Psoas muscle (tissue), 8 donors: ENCODE results near the gene SLC2A14. TPM values are rescaled to one million over a fixed set of nuclear protein-coding genes. Genes with fewer than 3 reads are reported as not detected.

Experiments used
- ATAC-seq, 4 donors: fragments of 200-7000 bp; cut with Tn5 transposase; one replicate each; pipeline ENCODE4 v1.9.1; 2020; ENCODE audit warnings: moderate library complexity in 3 of 4, mild to moderate bottlenecking in 2 of 4
- DNase-seq, 2 donors: peaks; one replicate each; pipeline ENCODE4 v3.0.0-alpha.2; 2020
- H3K27ac ChIP-seq: fragments of 200-600 bp; one replicate; pipeline ENCODE4 v1.8.0; 2022
- H3K27me3 ChIP-seq, 3 donors: fragments of 200-600 bp in 1 of 3; one replicate each; pipeline versions ENCODE4 v1.6.1 to v1.8.0; 2013 to 2022; ENCODE audit warnings: low read length in 2 of 3, mild to moderate bottlenecking in 2 of 3, moderate library complexity in 1 of 3; ENCODE audit not compliant: insufficient read depth in 3 of 3
- H3K36me3 ChIP-seq, 2 donors: fragments of 200-600 bp in 1 of 2; one replicate each; pipeline versions ENCODE4 v1.6.1 to v1.8.0; 2013 to 2022; ENCODE audit warnings: low read depth in 1 of 2, mild to moderate bottlenecking in 1 of 2, moderate library complexity in 1 of 2; ENCODE audit not compliant: insufficient read depth in 1 of 2
- H3K4me1 ChIP-seq: fragments of 200-600 bp; one replicate; pipeline ENCODE4 v1.8.0; 2022
- H3K4me3 ChIP-seq: fragments of 200-600 bp; one replicate; pipeline ENCODE4 v1.8.0; 2022; ENCODE audit warnings: mild to moderate bottlenecking
- H3K9me3 ChIP-seq: fragments of 200-600 bp; one replicate; pipeline ENCODE4 v1.8.0; 2022
- CTCF ChIP-seq: fragments of 200-600 bp; IDR thresholded peaks from one replicate; pipeline ENCODE4 v1.8.0; 2022; ENCODE audit warnings: antibody characterized with exemption
- WGBS, 3 donors: extraction: QIAGEN DNeasy Blood & Tissue Kit; methylation state at CpG; one replicate each; pipeline versions ENCODE4 v1.1.6 to v1.1.7; 2013; 5-methylcytosine and 5-hydroxymethylcytosine counted together
- intact Hi-C, 2 donors: fragments of 100-400 bp; cut with DNase I; formaldehyde crosslinking; loops; one replicate each; pipeline versions ENCODE4 v1.11.0 to v1.14.2; 2022
- polyA plus RNA-seq, 3 donors: library from polyadenylated mRNA; stranded (reverse); fragments of 200-250 nt; gene quantifications; one replicate each; pipeline ENCODE4 v1.2.3, GENCODE V29; 2013
- total RNA-seq, 4 donors: library from RNA; stranded (reverse); fragmentation: NEBNext Ultra II Directional in 2 of 4; extraction: Animal tissue kit (Norgen Biotek cat#: 25700) in 2 of 4; gene quantifications; one replicate each; pipeline versions ENCODE4 v1.2.1 to v1.2.4, GENCODE V29; 2021 to 2023
- donor health status: healthy with polysubstance abuse.
- donor health status: DM: no; HTN: no; CAD: no; lungs with moderate emphysema.
- donor health status: Bipolar disorder and iron deficiency.
- donor health status: healthy.
- donor health status: DM: yes; HTN: yes; CAD: no.
- donor health status: DM: no; HTN: no; CAD: no.
- donor health status: DM: no; HTN: no; CAD: no.
- donor health status: DM: yes; HTN: yes; CAD: no.

The SLC2A14 gene
- total and polyA plus RNA-seq, 7 donors, result 0.03 to 0.37 (median 0.21) TPM; not detected in 1

DNA sequence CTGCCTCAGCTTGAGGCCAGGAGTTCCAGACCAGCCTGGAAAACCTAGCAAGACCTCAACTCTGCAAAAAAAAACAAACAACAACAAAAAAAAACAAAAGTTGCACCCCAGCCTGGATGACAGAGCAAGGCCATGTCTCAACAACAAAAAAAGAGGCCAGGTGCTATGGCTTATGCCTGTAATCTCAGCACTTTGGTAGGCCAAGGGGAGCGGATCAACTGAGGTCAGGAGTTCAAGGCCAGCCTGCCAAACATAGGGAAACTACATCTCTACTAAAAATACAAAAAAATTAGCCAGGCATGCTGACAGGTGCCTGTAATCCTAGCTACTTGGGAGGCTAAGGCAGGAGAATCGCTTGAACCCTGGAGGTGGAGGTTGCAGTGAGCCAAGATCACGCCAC is 6.5 kb upstream of the SLC2A14 start:
- no peak for TF ChIP-seq CTCF
- H3K4me1 ChIP-seq, result no peaks in the 10 kb centered on the region
- H3K27me3 ChIP-seq, result peaks cover 0 to under 1% (median 0%) of the 10 kb centered on the region in 3 donors

GRCh38 chr12:7877420-7877819 is 4.7 kb upstream of the SLC2A14 start:
- H3K27me3 ChIP-seq, result peaks cover 0 to 19% (median 2%) of the 10 kb centered on the region in 3 donors
- 76 to 83% (median 77%) methylated on average over 8 of the region's 8 CpGs for WGBS, 3 donors
- TF ChIP-seq CTCF, result no peak
- DNase-seq (no peak), ATAC-seq (no peak)
- intact Hi-C loops, result no loop called here
- no peak overlapping the region for H3K27ac ChIP-seq
- no peaks in the 10 kb centered on the region for H3K9me3 ChIP-seq
- H3K4me3 ChIP-seq, result no peak overlapping the region
- no peaks in the 10 kb centered on the region for H3K36me3 ChIP-seq
- H3K4me1 ChIP-seq, result no peaks in the 10 kb centered on the region

More for the DNA sequence above, 6.5 kb upstream of the SLC2A14 start:
- Histone ChIP-seq H3K4me3 (no peak overlapping the region), H3K27ac (no peak overlapping the region), H3K36me3 (no peaks in the 10 kb centered on the region), H3K9me3 (no peaks in the 10 kb centered on the region)
- intact Hi-C loops, result no loop called here
- ATAC-seq (no peak), DNase-seq (no peak)
- 60 to 68% (median 65%) methylated on average over 3 of the region's 3 CpGs for WGBS, 3 donors

DNA sequence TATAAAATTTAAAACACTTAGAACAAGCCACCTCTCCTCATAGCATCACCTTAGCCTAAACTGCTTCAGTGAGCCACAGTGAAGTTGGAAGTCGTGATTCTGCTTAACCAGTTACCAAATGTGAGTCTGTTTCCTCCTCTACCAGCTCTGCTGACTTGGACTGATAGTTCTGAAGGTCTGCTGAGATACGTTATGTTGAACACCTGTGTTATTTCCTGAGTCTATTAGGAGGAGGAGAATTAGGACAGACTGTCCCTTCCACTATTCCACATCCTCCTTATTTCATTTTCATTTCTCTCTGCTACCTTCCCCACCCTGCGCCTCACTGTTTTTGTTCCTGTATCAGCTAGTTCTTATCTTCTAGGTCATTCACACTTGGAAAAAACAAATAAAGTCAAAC is 2.4 kb downstream of the SLC2A14 start:
- H3K4me1 ChIP-seq, result no peaks in the 10 kb centered on the region
- no peak overlapping the region for H3K4me3 ChIP-seq
- peaks cover 0 to 24% (median 5%) of the 10 kb centered on the region in 3 donors for H3K27me3 ChIP-seq
- no peak for ATAC-seq
- no peak for DNase-seq
- intact Hi-C loops, result no loop called here
- no peaks in the 10 kb centered on the region for H3K9me3 ChIP-seq
- TF ChIP-seq CTCF, result no peak
- H3K27ac ChIP-seq, result no peak overlapping the region
- H3K36me3 ChIP-seq, result no peaks in the 10 kb centered on the region
- WGBS, 3 donors, result 56 to 68% (median 62%) methylated on average over 3 of the region's 3 CpGs

GRCh38 chr12:7869137-7869536 is 3.6 kb downstream of the SLC2A14 start:
- DNase-seq, result no peak
- TF ChIP-seq CTCF, result no peak
- no peak for ATAC-seq
- intact Hi-C loops, result no loop called here
- Histone ChIP-seq H3K9me3 (no peaks in the 10 kb centered on the region), H3K4me3 (no peak overlapping the region), H3K4me1 (no peaks in the 10 kb centered on the region), H3K27ac (no peak overlapping the region), H3K36me3 (no peaks in the 10 kb centered on the region), H3K27me3 (peaks cover 0 to 22% (median 5%) of the 10 kb centered on the region in 3 donors)
- 89 to 96% (median 92%) methylated on average over 4 of the region's 4 CpGs for WGBS, 3 donors

DNA sequence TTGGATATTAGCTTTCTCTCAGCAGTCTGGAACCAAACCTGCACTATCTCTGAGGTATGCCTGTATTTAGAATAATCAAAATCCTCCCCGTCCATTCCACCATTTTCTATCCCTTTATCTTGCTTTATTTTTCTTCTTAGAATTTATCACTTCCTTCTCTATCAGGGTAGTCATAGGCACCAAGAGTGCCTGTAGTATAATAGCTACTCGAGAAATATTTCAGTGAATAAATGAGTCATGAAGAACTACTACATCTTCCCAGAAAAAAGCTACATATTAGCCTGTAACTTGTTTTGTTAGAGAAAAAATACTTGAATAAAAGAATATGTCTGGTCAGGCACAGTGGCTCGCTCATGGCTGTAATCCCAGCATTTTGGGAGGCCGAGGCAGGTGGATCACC is 4.3 kb downstream of the SLC2A14 start:
- Histone ChIP-seq H3K36me3 (no peaks in the 10 kb centered on the region), H3K27me3 (peaks cover 0 to 14% (median 5%) of the 10 kb centered on the region in 3 donors), H3K4me1 (no peaks in the 10 kb centered on the region), H3K27ac (no peak overlapping the region), H3K4me3 (no peak overlapping the region), H3K9me3 (no peaks in the 10 kb centered on the region)
- ATAC-seq, result no peak
- TF ChIP-seq CTCF, result no peak
- intact Hi-C loops, result no loop called here
- DNase-seq, result no peak
- 84 to 91% (median 84%) methylated on average over 4 of the region's 4 CpGs for WGBS, 3 donors
